ENCODE data around the gene SLC48A1. TPM values are rescaled to one million over a fixed set of nuclear protein-coding genes. Genes with fewer than 3 reads are reported as not detected.

The SLC48A1 gene
- polyA plus RNA-seq, 1 donor (not counting 4 experiments of a cell fraction or from before 2014, with no cell fraction given): 8.1 TPM

DNA sequence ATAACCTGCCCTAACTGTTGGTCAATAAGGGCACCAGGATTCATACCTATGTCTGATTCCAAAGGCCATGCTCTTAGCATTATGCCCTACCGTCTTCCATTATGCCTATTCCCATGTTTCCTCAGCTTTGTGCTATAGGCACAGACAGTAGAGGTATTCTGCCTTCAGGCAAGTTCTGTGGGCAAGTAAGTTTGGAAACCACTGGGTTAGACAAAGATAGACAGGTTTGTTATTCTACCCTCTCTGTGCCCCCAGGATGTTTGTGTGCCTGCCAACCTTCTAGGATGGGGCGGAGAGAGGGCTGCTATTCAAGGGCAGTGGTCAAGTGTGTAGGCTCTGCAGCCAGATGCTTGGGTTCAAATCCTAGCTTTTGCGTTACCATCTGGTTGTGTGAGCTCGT lies 18.9 kb upstream of the SLC48A1 start:
- Histone ChIP-seq H3K27me3 (ENCODE audit: control insufficient read depth, extremely low read depth, insufficient read depth, low read length) (no peaks in the 10 kb centered on the region), H3K9ac (ENCODE audit: control insufficient read depth, extremely low read depth, insufficient read depth, low read length) (peak overlapping the region; percentile 71), H3K36me3 (ENCODE audit: control insufficient read depth in 2 of 2, extremely low read depth in 1 of 2, insufficient read depth in 2 of 2, low read length in 2 of 2) (peaks cover 3 to 4% of the 10 kb centered on the region in 2 experiments), H3K4me2 (ENCODE audit: control insufficient read depth, extremely low read depth, insufficient read depth, low read depth, low read length) (peak overlapping the region; percentile 80), H3K9me1 (ENCODE audit: control insufficient read depth, extremely low read depth, insufficient read depth, low read length) (peaks cover 4% of the 10 kb centered on the region), H3K79me2 (ENCODE audit: control insufficient read depth, insufficient read depth, low read length) (no peaks in the 10 kb centered on the region), H3K4me3 (ENCODE audit: control insufficient read depth in 2 of 3, extremely low read depth in 1 of 3, insufficient read depth in 2 of 3, low read depth in 1 of 3, low read length in 3 of 3) (peak overlapping the region in 2 of 3 experiments; percentile 18 to 21), H3K27ac (ENCODE audit: control insufficient read depth, insufficient read depth, low read length) (peak overlapping the region; percentile 93), H4K20me1 (ENCODE audit: control insufficient read depth, extremely low read depth, insufficient read depth, low read length) (no peaks in the 10 kb centered on the region), H3K9me3 (ENCODE audit: control insufficient read depth, low read depth, low read length) (no peaks in the 10 kb centered on the region), H3K4me1 (ENCODE audit: control insufficient read depth, extremely low read depth, insufficient read depth, low read length) (peaks cover 66% of the 10 kb centered on the region), H2AFZ (ENCODE audit: control insufficient read depth, low read length) (no peak overlapping the region)
- dilution Hi-C loops (cut with MboI; ENCODE audit: extremely low pct_ligation_motif_present, low sequenced_read_pairs): no loop called here
- FAIRE-seq: peak; percentile 82
- TF ChIP-seq, protein P1, sequence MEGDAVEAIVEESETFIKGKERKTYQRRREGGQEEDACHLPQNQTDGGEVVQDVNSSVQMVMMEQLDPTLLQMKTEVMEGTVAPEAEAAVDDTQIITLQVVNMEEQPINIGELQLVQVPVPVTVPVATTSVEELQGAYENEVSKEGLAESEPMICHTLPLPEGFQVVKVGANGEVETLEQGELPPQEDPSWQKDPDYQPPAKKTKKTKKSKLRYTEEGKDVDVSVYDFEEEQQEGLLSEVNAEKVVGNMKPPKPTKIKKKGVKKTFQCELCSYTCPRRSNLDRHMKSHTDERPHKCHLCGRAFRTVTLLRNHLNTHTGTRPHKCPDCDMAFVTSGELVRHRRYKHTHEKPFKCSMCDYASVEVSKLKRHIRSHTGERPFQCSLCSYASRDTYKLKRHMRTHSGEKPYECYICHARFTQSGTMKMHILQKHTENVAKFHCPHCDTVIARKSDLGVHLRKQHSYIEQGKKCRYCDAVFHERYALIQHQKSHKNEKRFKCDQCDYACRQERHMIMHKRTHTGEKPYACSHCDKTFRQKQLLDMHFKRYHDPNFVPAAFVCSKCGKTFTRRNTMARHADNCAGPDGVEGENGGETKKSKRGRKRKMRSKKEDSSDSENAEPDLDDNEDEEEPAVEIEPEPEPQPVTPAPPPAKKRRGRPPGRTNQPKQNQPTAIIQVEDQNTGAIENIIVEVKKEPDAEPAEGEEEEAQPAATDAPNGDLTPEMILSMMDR (optimal IDR thresholded peaks at IDR 0.05 in 1 of 3, IDR thresholded peaks at IDR 0.05 in 1 of 3, conservative IDR thresholded peaks at IDR 0.05 in 1 of 3; ENCODE audit: extremely low read depth in 1 of 3, insufficient read depth in 2 of 3, low read length in 3 of 3): no peak
- no peak for TF ChIP-seq EZH2 (IDR thresholded peaks at IDR 0.05; ENCODE audit: low read length)
- DNase-seq (ENCODE audit: low read depth, low spot score): no peak

DNA sequence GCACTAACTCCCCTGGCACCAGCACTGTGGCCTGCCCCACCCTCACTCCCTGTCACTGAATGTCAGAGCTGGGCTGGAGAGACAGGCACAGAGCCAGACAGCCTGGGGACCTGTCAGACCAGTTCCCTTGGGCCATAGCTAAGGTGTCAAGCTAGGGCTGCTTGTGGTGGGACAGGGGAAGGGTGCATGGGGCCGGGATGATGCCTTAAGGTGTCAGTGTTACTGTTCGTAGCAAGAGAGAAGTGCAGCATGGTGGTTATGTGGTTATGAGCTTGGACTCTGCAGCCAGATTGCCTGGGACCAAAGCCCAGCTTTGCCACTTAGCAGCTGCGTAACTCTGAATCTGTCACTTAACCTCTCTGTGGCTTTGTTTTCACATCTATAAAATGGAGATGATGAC lies 18.2 kb upstream of the SLC48A1 start:
- no peaks in the 10 kb centered on the region for H3K79me2 ChIP-seq (ENCODE audit: control insufficient read depth, insufficient read depth, low read length)
- no peak for FAIRE-seq
- dilution Hi-C loops (cut with MboI; ENCODE audit: extremely low pct_ligation_motif_present, low sequenced_read_pairs): no loop called here
- no peak overlapping the region for H2AFZ ChIP-seq (ENCODE audit: control insufficient read depth, low read length)
- no peaks in the 10 kb centered on the region for H4K20me1 ChIP-seq (ENCODE audit: control insufficient read depth, extremely low read depth, insufficient read depth, low read length)
- peak overlapping the region; percentile 80 for H3K4me2 ChIP-seq (ENCODE audit: control insufficient read depth, extremely low read depth, insufficient read depth, low read depth, low read length)
- H3K36me3 ChIP-seq (ENCODE audit: control insufficient read depth in 2 of 2, extremely low read depth in 1 of 2, insufficient read depth in 2 of 2, low read length in 2 of 2): peaks cover under 1 to 2% of the 10 kb centered on the region in 2 experiments
- TF ChIP-seq, protein P1 (optimal IDR thresholded peaks at IDR 0.05 in 1 of 3, IDR thresholded peaks at IDR 0.05 in 1 of 3, conservative IDR thresholded peaks at IDR 0.05 in 1 of 3; ENCODE audit: extremely low read depth in 1 of 3, insufficient read depth in 2 of 3, low read length in 3 of 3): no peak
- TF ChIP-seq EZH2 (IDR thresholded peaks at IDR 0.05; ENCODE audit: low read length): no peak
- no peaks in the 10 kb centered on the region for H3K9me3 ChIP-seq (ENCODE audit: control insufficient read depth, low read depth, low read length)
- peak overlapping the region; percentile 93 for H3K27ac ChIP-seq (ENCODE audit: control insufficient read depth, insufficient read depth, low read length)
- H3K9me1 ChIP-seq (ENCODE audit: control insufficient read depth, extremely low read depth, insufficient read depth, low read length): peaks cover 4% of the 10 kb centered on the region
- no peaks in the 10 kb centered on the region for H3K27me3 ChIP-seq (ENCODE audit: control insufficient read depth, extremely low read depth, insufficient read depth, low read length)
- peak overlapping the region in 1 of 3 experiments; percentile 28 for H3K4me3 ChIP-seq (ENCODE audit: control insufficient read depth in 2 of 3, extremely low read depth in 1 of 3, insufficient read depth in 2 of 3, low read depth in 1 of 3, low read length in 3 of 3)
- DNase-seq (ENCODE audit: low read depth, low spot score): no peak
- no peak overlapping the region for H3K9ac ChIP-seq (ENCODE audit: control insufficient read depth, extremely low read depth, insufficient read depth, low read length)
- peaks cover 73% of the 10 kb centered on the region for H3K4me1 ChIP-seq (ENCODE audit: control insufficient read depth, extremely low read depth, insufficient read depth, low read length)
